ES-I3 (cell line): Measurements from ENCODE around the gene ARHGAP42.

Experiments used
- H3K36me3 ChIP-seq: 2 replicates; pipeline ENCODE4 v1.6.1; 2013; ENCODE audit warnings: mild to moderate bottlenecking, low read length, control low read depth, moderate library complexity; ENCODE audit not compliant: insufficient read depth
- H3K4me1 ChIP-seq: 2 replicates; pipeline ENCODE4 v1.6.1; 2013; ENCODE audit warnings: mild to moderate bottlenecking, control low read depth, low read length; ENCODE audit not compliant: insufficient read depth
- H3K9ac ChIP-seq: 2 replicates; pipeline ENCODE4 v1.6.1; 2013; ENCODE audit warnings: low read depth, mild to moderate bottlenecking, low read length, moderate library complexity
- H3K9me3 ChIP-seq: 2 replicates; pipeline ENCODE4 v1.6.1; 2013; ENCODE audit warnings: mild to moderate bottlenecking, low read length, moderate library complexity; ENCODE audit not compliant: control insufficient read depth, insufficient read depth

ARHGAP42 gene

DNA sequence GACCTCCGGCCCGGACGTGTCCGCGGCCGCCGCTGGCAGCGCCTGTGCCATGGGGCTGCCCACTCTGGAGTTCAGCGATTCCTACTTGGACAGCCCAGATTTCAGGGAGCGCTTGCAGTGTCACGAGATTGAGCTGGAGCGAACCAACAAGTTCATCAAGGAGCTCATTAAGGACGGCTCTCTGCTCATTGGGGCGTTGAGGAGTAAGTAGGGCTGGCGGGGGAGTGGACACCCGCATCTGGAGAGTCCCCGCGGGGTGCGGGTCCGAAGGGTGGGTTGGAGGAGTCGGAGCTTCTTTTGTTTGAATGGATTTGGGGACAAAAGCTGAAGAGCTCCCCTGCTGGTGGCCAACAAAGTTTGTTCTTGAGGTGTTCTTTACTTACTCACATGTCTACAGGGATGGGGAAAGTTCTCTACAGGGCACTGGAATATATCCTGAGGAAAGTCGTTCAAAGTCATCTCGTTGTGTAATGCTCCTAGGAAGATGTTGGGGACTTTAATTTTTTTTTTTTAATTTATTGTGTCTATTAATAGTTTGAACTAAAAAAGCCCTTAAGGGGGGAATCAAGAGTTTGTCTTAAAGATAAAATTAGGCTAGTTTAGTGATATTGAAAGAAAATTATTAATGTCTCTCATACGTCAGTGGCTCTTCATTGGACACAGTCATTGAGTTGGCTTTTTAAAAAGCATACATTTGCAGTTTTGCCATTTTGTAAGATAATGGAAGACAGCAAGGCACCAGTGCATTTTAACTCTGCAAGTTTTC lies 725 bp downstream of the ARHGAP42 start:
- Histone ChIP-seq H3K36me3 (0 out of 2 replicates have a peak, but pooled peaks cover 5% of the 10 kb centered on the region), H3K9ac (peak overlapping the region; percentile 93), H3K9me3 (no peaks in the 10 kb centered on the region), H3K4me1 (peaks cover 34% of the 10 kb centered on the region; the same call in 1 of the 2 replicates)

DNA sequence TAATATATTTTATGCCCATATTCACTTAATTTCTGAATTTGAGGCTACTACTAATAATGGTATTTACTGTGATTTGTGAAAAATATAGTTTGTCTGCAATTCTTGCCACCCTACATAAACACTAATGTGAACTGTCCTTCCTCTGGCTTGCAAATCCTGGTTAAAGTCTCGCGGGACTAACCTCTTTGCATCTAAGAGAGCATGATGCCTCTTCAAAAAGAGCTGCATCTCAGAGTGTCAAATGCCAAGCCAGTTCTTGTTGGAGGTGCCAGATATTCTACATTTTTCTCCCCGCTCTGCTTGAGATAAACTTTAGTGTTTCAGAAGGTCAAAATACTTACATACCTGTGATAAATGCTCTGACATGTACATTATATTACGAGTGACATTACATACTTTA lies 2.1 kb downstream of the ARHGAP42 start:
- Histone ChIP-seq H3K4me1 (peaks cover 25% of the 10 kb centered on the region; the same call in 1 of the 2 replicates), H3K36me3 (0 out of 2 replicates have a peak, but pooled peaks cover 5% of the 10 kb centered on the region), H3K9ac (peak overlapping the region; percentile 93; the same call in 1 of the 2 replicates), H3K9me3 (no peaks in the 10 kb centered on the region)

DNA sequence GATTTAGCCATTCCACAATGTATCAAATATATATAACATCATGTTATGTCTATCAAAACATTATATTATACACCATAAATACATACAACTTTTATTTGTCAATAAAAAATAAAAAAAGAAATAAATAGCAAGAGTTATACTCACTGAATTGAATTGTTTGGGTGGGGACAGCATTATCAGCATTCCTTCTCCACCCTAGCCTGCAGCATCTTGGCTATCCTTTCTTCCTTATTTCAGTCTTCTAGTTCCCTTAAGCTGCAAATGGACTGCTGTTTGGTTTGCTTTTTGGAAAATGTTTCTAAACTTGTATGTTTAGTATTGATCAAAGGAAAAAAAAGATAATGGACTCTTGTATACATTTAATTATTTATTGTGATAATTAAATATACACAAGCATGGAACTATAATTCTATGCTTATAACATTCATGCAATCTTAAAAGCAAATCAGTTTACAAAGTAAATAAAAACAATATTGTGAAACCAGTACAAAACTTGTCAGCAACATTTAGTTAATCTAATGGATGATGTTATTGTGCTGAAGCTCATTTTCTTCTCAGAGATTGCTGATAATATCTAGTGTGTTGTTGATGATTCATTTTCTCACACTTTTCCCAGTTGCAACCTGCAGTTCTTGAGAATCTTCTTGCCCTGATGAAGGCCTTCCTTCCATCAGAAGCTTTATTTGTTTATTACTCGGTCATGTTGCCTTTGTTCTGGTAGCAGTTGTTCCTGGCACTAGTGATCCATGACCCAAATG lies 5.0 kb downstream of the ARHGAP42 start:
- Histone ChIP-seq H3K4me1 (peaks cover 14% of the 10 kb centered on the region; the same call in 1 of the 2 replicates), H3K9ac (no peak overlapping the region), H3K9me3 (no peaks in the 10 kb centered on the region), H3K36me3 (0 out of 2 replicates have a peak, but pooled peaks cover 5% of the 10 kb centered on the region)

DNA sequence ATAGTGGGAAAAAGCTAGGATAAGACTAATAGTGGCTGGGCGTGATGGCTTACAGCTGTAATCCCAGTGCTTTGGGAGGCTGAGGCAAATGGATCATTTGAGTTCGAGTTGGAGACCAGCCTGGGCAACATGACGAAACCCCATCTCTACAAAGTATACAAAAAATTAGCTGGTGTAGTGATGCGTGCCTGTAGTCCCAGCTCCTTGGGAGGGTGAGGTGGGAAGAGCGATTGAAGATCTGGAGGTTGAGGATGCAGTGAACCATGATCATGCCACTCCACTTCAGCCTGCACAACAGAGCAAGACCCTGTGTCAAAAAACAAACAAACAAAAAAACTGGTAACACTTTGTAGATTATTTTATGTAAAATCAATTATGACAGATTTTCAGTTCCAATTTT lies 8.8 kb downstream of the ARHGAP42 start:
- Histone ChIP-seq H3K4me1 (no peaks in the 10 kb centered on the region), H3K9ac (no peak overlapping the region), H3K36me3 (0 out of 2 replicates have a peak, but pooled peaks cover 7% of the 10 kb centered on the region), H3K9me3 (no peaks in the 10 kb centered on the region)

DNA sequence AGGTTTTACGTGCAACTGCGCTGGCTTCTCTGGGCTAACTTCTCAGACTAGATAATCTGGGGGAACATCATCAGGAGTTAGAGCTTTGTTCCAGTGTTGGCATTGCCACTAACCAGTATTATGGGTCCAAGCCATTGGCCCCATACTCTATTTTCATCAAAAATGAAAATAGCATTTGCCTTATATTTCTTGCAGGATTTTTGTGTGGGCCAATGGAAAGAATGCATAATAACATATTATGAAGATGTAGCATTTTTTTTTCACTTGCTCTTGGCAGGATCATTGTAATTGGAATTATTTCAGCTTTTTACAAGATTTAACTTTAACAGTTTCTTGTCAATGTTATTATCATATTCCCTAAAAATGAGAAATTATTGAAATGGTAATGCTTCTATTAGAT lies 16.1 kb downstream of the ARHGAP42 start:
- Histone ChIP-seq H3K36me3 (peaks cover 2% of the 10 kb centered on the region; the same call in 1 of the 2 replicates), H3K4me1 (peaks cover 11% of the 10 kb centered on the region), H3K9ac (no peak overlapping the region), H3K9me3 (no peaks in the 10 kb centered on the region)

DNA sequence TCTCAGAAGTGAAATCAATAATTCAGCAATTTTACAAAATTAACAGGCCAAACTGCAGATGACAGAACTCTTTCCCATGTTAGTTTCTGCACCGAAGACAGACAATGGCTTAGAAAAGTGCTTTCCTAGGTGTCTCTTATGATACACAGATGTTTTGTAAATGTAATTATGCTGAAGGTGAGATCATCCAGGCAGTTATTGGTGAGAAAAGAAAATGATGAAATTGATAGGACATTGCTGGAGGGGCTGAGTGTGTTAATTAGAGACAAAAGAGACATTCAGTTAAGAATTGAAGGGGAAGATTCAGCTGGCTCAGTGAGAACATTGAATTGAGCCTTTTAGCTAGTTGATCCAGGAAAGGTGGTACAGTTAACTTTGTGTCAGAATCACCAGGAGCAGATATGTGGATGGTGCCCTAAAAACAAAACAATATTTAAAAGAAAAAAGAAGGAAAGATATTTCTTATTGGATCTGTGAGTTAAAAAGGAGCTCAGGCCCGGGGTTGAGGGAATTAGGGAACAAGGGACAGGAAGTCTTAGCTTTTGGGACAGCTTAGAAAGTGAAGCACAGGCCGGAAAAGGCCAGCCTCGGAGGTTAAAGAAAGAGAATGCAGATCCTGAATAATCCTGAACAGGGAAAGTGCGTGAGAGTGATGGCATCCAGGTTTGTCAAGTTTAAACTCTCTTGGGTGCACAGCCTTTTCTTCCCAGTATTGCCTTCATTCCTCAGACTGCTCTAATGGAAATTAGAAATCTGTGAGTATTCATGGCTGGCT lies 16.9 kb downstream of the ARHGAP42 start:
- Histone ChIP-seq H3K9ac (no peak overlapping the region), H3K36me3 (peaks cover 2% of the 10 kb centered on the region; the same call in 1 of the 2 replicates), H3K9me3 (no peaks in the 10 kb centered on the region), H3K4me1 (peaks cover 11% of the 10 kb centered on the region)

DNA sequence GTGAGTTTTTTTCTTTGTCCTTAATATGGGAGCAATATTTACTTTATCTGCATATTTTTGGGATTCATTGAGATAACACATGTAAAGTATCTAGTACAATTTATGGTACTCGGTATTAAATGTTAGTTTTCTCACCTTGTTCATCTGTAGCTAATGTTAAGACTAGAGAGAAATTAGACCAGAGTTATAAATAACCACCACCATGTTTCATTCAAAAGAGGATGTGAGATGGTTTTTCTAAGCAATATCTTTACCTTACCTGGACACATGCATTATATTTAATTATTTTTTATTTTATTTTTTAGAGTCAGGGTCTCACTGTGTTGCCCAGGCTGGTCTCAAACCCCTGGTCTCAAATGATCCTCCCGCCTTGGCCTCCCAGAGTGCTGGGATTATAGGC lies 18.4 kb downstream of the ARHGAP42 start:
- Histone ChIP-seq H3K9ac (no peak overlapping the region), H3K9me3 (no peaks in the 10 kb centered on the region), H3K36me3 (peaks cover under 1% of the 10 kb centered on the region; the same call in 1 of the 2 replicates), H3K4me1 (peaks cover 11% of the 10 kb centered on the region)

GRCh38 chr11:100706179-100706578 lies 19.1 kb downstream of the ARHGAP42 start:
- H3K9ac ChIP-seq: no peak overlapping the region
- no peaks in the 10 kb centered on the region for H3K9me3 ChIP-seq
- peaks cover 11% of the 10 kb centered on the region for H3K4me1 ChIP-seq
- no peaks in the 10 kb centered on the region; the same call in 1 of the 2 replicates for H3K36me3 ChIP-seq

GRCh38 chr11:100709233-100709957 lies 22.3 kb downstream of the ARHGAP42 start:
- Histone ChIP-seq H3K9me3 (no peaks in the 10 kb centered on the region), H3K36me3 (no peaks in the 10 kb centered on the region), H3K9ac (no peak overlapping the region), H3K4me1 (peaks cover 1% of the 10 kb centered on the region)

- H3K9ac ChIP-seq: no peak overlapping the region
- no peaks in the 10 kb centered on the region for H3K4me1 ChIP-seq
- H3K9me3 ChIP-seq: no peaks in the 10 kb centered on the region
- no peaks in the 10 kb centered on the region for H3K36me3 ChIP-seq
Observed at GRCh38 chr11:100711984-100712383, 24.9 kb downstream of the ARHGAP42 start.

DNA sequence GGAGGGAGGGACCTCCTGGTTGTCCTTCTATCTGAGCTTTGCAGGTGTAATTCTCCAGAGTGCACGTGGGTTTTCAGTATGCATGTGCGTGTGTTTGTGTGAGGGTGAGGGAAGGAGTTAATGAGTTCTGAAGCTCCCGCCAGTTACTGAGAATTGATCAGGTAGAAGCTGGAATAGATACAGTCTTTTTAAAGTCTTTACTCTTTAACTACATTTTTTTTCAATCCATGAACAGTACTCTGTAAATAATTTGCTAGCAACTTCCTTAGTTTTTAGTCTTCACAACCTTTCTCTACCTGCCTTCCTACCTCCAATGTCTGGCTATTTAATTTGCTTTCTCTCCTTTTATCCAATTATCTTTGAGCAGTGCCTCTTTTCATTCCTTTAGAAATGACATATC lies 25.5 kb downstream of the ARHGAP42 start:
- H3K36me3 ChIP-seq: no peaks in the 10 kb centered on the region
- H3K4me1 ChIP-seq: no peaks in the 10 kb centered on the region
- no peaks in the 10 kb centered on the region for H3K9me3 ChIP-seq
- no peak overlapping the region for H3K9ac ChIP-seq

DNA sequence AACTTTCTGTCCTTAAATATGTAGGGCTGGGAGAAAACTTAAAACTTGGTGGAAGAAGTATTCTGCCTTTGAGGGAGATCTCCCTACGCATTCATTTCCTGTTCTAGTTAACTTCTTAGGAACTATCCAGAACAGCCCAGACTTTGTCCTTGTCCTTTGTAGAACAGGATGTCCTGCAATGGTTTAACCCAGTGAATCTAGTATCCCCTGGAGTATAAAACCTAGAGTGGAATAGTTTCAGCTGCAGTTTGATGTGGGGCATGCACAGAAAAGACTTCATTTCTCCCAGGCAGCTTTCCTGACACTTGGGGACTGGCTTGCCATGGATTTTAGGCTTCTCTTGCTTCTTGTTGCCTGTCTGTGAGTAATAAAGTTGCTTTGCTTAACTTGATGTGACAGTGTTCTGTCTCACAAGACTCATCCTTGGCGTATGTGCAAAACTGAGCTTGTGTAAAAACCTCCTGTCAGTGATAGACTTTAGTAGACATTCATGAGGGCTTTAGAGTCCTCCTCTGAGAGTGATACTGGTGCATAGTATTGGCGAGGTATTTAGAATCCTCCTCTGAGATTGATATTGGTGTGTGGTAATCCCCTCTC lies 28.2 kb downstream of the ARHGAP42 start:
- peaks cover 23% of the 10 kb centered on the region for H3K4me1 ChIP-seq
- H3K9me3 ChIP-seq: no peaks in the 10 kb centered on the region
- H3K9ac ChIP-seq: no peak overlapping the region
- no peaks in the 10 kb centered on the region for H3K36me3 ChIP-seq

DNA sequence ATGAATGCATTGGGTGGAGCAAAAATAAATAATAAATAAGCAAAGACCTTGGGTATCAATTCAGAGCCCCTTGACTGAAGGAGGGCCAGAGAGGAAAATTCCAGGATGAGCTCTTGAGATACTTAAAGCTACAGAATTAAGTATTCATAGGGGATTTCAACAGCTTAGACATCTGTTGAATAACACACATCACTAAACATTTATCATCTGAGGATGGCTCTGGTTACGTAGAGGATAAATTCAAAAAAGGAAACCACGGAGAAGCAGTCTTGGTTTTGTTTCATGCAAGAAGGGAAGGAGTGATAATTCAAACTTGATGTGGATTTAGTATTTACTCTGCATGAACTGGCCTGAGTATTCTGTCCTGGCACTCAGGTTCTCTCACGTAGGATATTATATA lies 29.8 kb downstream of the ARHGAP42 start:
- no peaks in the 10 kb centered on the region for H3K36me3 ChIP-seq
- no peak overlapping the region for H3K9ac ChIP-seq
- no peaks in the 10 kb centered on the region for H3K9me3 ChIP-seq
- H3K4me1 ChIP-seq: peaks cover 23% of the 10 kb centered on the region
